PC-3 (cell line): Measurements from ENCODE around the gene DOCK4. TPM values are rescaled to one million over a fixed set of nuclear protein-coding genes. Genes with fewer than 3 reads are reported as not detected.

Experiments used
- ATAC-seq: fragments of 200-7000 bp; cut with Tn5 transposase; 2 replicates; pipeline ENCODE4 v1.9.1; 2020; ENCODE audit warnings: mild to moderate bottlenecking, moderate library complexity
- BruUV-seq: library from RNA; stranded (reverse); fragments of 400-500 nt; replicated peaks from 2 replicates; lab custom pipeline; 2021; lab: Mats Ljungman, UMichigan
- CTCF ChIA-PET: fragments of 300-600 bp; sonication (Branson Sonifier 250); formaldehyde crosslinking; loops from one replicate; lab custom pipeline; 2022; ENCODE audit warnings: antibody characterized with exemption; lab: Charles Lee
- POLR2A ChIA-PET: fragments of 300-600 bp; sonication (Branson Sonifier 250); formaldehyde crosslinking; loops from one replicate; lab custom pipeline; 2022; ENCODE audit warnings: antibody characterized with exemption; ENCODE audit not compliant: unreplicated experiment; lab: Charles Lee
- DNase-seq: peaks from one replicate; pipeline ENCODE4 v3.0.0-alpha.2; 2015
- H2AFZ ChIP-seq: fragments of 300-600 bp; sonication (generic); 2 replicates; pipeline ENCODE4 v1.6.0; 2016; ENCODE audit warnings: antibody characterized with exemption, low read length
- H3F3A ChIP-seq: fragments of 300-600 bp; sonication (generic); one replicate; pipeline ENCODE4 v1.6.0; 2017; ENCODE audit warnings: antibody characterized with exemption, low read length, control low read depth, mild to moderate bottlenecking; ENCODE audit not compliant: unreplicated experiment
- H3K27ac ChIP-seq: fragments of 300-600 bp; sonication (generic); 2 replicates; pipeline ENCODE4 v1.5.1; 2016; ENCODE audit warnings: mild to moderate bottlenecking, low read length
- H3K27me3 ChIP-seq: fragments of 300-600 bp; sonication (generic); 2 replicates; pipeline ENCODE4 v1.6.1; 2016; ENCODE audit warnings: low read length, mixed read lengths
- H3K36me3 ChIP-seq: fragments of 300-600 bp; sonication (generic); 2 replicates; pipeline ENCODE4 v1.6.1; 2016; ENCODE audit warnings: low read depth, mixed run types, low read length, mixed read lengths
- H3K4me1 ChIP-seq: fragments of 300-600 bp; sonication (generic); 2 replicates; pipeline ENCODE4 v1.5.1; 2016; ENCODE audit warnings: low read length; ENCODE audit not compliant: insufficient read depth
- H3K4me2 ChIP-seq: fragments of 300-600 bp; sonication (generic); 2 replicates; pipeline ENCODE4 v1.6.0; 2016; ENCODE audit warnings: low read length
- H3K4me3 ChIP-seq: fragments of 300-600 bp; sonication (generic); 2 replicates; pipeline ENCODE4 v1.5.1; 2016; ENCODE audit warnings: mild to moderate bottlenecking, low read length, mixed read lengths
- H3K79me2 ChIP-seq: fragments of 300-600 bp; sonication (generic); 2 replicates; pipeline ENCODE4 v1.6.1; 2017; ENCODE audit warnings: low read length, mixed read lengths
- H3K9ac ChIP-seq: fragments of 300-600 bp; sonication (generic); 2 replicates; pipeline ENCODE4 v1.6.0; 2016; ENCODE audit warnings: mild to moderate bottlenecking, low read length
- H3K9me2 ChIP-seq: fragments of 300-600 bp; sonication (generic); replicated peaks from 2 replicates; pipeline ENCODE4 v1.6.1; 2016; ENCODE audit warnings: mixed run types, low read length, mixed read lengths
- H3K9me3 ChIP-seq: fragments of 300-600 bp; sonication (generic); 2 replicates; pipeline ENCODE4 v1.6.1; 2016; ENCODE audit warnings: low read length, mixed read lengths
- H4K20me1 ChIP-seq: fragments of 300-600 bp; sonication (generic); 2 replicates; pipeline ENCODE4 v1.6.1; 2016; ENCODE audit warnings: low read length, mixed read lengths
- EZH2 ChIP-seq: fragments of 300-600 bp; sonication (generic); IDR thresholded peaks from one replicate; pipeline ENCODE4 v1.6.1; 2017; ENCODE audit warnings: antibody characterized with exemption, mild to moderate bottlenecking, low read length; ENCODE audit not compliant: unreplicated experiment
- EZH2phosphoT487 ChIP-seq: fragments of 300-600 bp; sonication (generic); IDR thresholded peaks from 2 replicates; pipeline ENCODE4 v1.6.1; 2018; ENCODE audit warnings: mild to moderate bottlenecking, antibody characterized with exemption, low read length, borderline replicate concordance
- intact Hi-C: fragments of 100-400 bp; cut with micrococcal nuclease; formaldehyde crosslinking; loops from 2 replicates; pipeline ENCODE4 v1.9.0; 2023
- total RNA-seq: library from RNA; depleted of rRNA; stranded (reverse); fragments of >200 nt; gene quantifications from 2 replicates; pipeline ENCODE4 v1.2.3, GENCODE V29; 2014
- TF ChIP-seq, protein P1 (sequence below): fragments of 300-600 bp; sonication (generic); conservative IDR thresholded peaks from 2 replicates; pipeline ENCODE4 v1.5.1; 2017; ENCODE audit warnings: antibody characterized with exemption, low read depth, mild to moderate bottlenecking, low read length

DOCK4 gene
- total RNA-seq, 1 experiment from 2014 or later, result 25.4 TPM

DNA sequence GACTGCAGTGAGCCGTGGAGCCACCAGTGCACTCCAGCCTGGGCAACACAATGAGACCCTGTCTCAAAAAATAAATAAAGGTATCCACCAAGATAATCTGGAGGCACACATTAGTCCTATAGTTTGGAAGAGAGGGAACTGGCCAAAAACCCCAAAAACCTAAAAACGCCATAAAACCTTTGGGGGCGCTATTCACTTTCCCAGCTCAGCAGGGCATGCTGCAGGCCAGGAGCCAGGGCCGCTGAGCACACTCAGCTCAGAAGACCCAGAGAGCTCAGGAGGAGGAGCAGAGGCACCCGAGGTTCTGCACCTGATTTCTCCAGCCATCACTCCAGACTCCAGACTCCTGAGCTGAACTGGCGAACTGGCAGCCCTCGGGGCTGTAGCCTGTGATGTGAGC is 476.7 kb downstream of the DOCK4 start:
- Histone ChIP-seq H3K9ac (peak overlapping the region; percentile 19; the same call in 1 of the 2 replicates), H3K79me2 (no peaks in the 10 kb centered on the region), H3K9me2 (no peaks in the 10 kb centered on the region), H3K4me3 (no peak overlapping the region), H3K27me3 (no peaks in the 10 kb centered on the region), H3K4me1 (no peaks in the 10 kb centered on the region), H3K36me3 (0 out of 2 replicates have a peak, but pooled peaks cover 1% of the 10 kb centered on the region), H3K9me3 (no peaks in the 10 kb centered on the region), H2AFZ (no peak overlapping the region), H3K4me2 (no peak overlapping the region), H3F3A (no peaks in the 10 kb centered on the region), H4K20me1 (no peaks in the 10 kb centered on the region), H3K27ac (no peak overlapping the region)
- TF ChIP-seq, protein P1, sequence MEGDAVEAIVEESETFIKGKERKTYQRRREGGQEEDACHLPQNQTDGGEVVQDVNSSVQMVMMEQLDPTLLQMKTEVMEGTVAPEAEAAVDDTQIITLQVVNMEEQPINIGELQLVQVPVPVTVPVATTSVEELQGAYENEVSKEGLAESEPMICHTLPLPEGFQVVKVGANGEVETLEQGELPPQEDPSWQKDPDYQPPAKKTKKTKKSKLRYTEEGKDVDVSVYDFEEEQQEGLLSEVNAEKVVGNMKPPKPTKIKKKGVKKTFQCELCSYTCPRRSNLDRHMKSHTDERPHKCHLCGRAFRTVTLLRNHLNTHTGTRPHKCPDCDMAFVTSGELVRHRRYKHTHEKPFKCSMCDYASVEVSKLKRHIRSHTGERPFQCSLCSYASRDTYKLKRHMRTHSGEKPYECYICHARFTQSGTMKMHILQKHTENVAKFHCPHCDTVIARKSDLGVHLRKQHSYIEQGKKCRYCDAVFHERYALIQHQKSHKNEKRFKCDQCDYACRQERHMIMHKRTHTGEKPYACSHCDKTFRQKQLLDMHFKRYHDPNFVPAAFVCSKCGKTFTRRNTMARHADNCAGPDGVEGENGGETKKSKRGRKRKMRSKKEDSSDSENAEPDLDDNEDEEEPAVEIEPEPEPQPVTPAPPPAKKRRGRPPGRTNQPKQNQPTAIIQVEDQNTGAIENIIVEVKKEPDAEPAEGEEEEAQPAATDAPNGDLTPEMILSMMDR, result 0 out of 2 replicates have a peak, but pooled peaks have one; percentile 23
- no peak for TF ChIP-seq EZH2phosphoT487
- TF ChIP-seq EZH2, result no peak
- no peak; the same call in 1 of the 2 replicates for ATAC-seq
- POLR2A ChIA-PET, result no interaction called here
- intact Hi-C loops, result no loop called here
- no TSS peak for BruUV-seq
- CTCF ChIA-PET, result interaction anchor here (0.6 kb wide), 1 partner anchor 966 kb away, joined by 3 read pairs; no protein-coding TSS in a partner anchor
- no peak for DNase-seq

DNA sequence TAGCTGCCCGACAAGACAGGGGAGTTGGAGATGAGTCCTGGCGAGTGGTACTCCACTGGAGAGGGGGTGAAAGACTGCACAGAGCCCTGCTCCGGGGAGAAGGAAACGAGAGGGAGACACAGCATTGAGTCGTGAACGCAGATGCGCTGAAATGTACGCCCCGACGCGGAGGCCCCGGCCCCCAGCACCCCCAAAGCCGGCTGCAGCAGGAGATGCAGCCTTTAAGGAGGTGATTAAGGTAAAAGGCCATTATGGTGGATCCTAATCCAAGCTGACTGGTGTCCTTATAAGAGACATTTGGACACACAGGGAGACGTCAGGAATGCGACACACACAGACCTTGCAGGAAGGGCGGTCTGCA is 477.6 kb downstream of the DOCK4 start:
- H3K4me2 ChIP-seq, result no peak overlapping the region
- no peak for DNase-seq
- no peaks in the 10 kb centered on the region for H4K20me1 ChIP-seq
- H3K36me3 ChIP-seq, result no peaks in the 10 kb centered on the region
- no peak overlapping the region for H3K27ac ChIP-seq
- H2AFZ ChIP-seq, result no peak overlapping the region
- no peak for ATAC-seq
- POLR2A ChIA-PET, result no interaction called here
- H3K9me3 ChIP-seq, result no peaks in the 10 kb centered on the region
- intact Hi-C loops, result no loop called here
- H3F3A ChIP-seq, result no peaks in the 10 kb centered on the region
- H3K4me3 ChIP-seq, result no peak overlapping the region
- TF ChIP-seq, protein P1, result no peak
- TF ChIP-seq EZH2phosphoT487 (no peak), EZH2 (no peak)
- H3K79me2 ChIP-seq, result no peaks in the 10 kb centered on the region
- no peaks in the 10 kb centered on the region for H3K4me1 ChIP-seq
- CTCF ChIA-PET, result no interaction called here
- no peaks in the 10 kb centered on the region for H3K27me3 ChIP-seq
- no peaks in the 10 kb centered on the region for H3K9me2 ChIP-seq
- H3K9ac ChIP-seq, result no peak overlapping the region
- no TSS peak for BruUV-seq

DNA sequence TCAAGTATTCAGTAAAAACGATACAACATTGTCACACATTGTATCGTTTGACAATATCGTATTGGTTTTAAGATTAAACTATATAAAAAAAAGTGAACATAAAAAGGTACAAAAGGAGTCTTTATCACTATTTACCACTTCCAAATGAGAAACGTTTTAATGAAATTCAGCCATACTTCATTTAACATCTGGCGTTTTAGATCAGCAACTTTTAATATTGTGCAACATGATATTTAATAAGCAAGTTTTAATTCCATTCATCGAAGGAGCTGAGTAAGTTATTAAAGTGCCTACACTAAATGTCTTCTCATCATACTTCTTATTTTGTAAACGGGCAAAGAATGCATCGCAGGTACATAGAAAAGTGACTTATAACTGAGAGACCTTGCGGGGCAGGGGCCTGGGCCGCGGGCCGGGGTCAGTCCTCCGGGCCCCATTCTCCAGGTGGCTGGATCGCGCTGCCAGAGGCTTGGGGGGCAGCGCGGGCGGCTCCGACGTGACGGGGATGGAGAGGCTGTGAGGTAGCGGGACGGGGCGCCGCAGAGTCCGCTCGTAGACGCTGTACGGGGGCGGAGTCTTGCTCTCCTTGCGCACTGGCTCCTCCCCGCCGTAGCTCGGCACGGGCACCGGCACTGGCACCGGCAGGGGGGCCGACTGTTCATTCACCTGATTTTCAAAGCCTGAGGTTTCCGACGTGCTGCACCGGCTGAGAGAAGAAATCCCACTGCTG is 478.1 kb downstream of the DOCK4 start:
- no peak overlapping the region for H3K27ac ChIP-seq
- H3K4me2 ChIP-seq, result no peak overlapping the region
- ATAC-seq (no peak), DNase-seq (no peak)
- H3K9ac ChIP-seq, result no peak overlapping the region
- no peaks in the 10 kb centered on the region for H3K4me1 ChIP-seq
- POLR2A ChIA-PET, result no interaction called here
- no peak overlapping the region for H2AFZ ChIP-seq
- H3K9me2 ChIP-seq, result no peaks in the 10 kb centered on the region
- H3K27me3 ChIP-seq, result no peaks in the 10 kb centered on the region
- H3K36me3 ChIP-seq, result no peaks in the 10 kb centered on the region
- intact Hi-C loops, result no loop called here
- CTCF ChIA-PET, result no interaction called here
- H3F3A ChIP-seq, result no peaks in the 10 kb centered on the region
- H4K20me1 ChIP-seq, result no peaks in the 10 kb centered on the region
- H3K9me3 ChIP-seq, result no peaks in the 10 kb centered on the region
- no TSS peak for BruUV-seq
- H3K4me3 ChIP-seq, result no peak overlapping the region
- H3K79me2 ChIP-seq, result no peaks in the 10 kb centered on the region
- TF ChIP-seq EZH2phosphoT487 (no peak), EZH2 (no peak)
- TF ChIP-seq, protein P1, result no peak
